ENCODE results near the gene PLEKHG1. TPM values are rescaled to one million over a fixed set of nuclear protein-coding genes. Genes with fewer than 3 reads are reported as not detected.

PLEKHG1 gene
- total RNA-seq, 1 experiment from 2014 or later = 2.7 TPM

DNA sequence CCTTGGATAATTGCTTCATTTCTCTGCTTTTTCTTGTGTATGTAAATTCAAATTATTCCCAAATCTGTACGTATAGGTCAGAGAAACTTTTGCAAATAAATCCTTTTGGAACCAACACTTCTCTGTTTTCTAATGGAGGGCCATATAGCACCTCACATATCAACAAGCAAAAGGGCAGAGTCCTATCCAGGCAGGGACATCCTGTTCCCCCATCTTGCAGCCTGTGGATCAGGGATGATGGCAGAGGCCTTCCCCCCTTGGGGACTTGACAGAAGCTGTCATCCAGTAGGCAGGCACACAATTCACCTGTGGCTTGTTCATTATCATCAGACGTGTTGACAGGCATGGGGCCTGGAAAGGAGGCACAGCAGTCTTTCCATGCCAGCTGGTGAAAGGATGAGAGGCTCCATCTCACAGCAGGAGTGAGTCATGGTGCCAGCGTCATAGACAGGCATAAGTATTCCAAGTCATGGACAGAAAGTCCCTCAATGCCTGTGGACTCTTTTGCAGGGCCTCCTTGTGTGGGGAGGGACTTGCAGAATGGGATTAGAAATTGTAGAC is 31.8 kb upstream of the PLEKHG1 start (continued):
- TF ChIP-seq, protein P1, sequence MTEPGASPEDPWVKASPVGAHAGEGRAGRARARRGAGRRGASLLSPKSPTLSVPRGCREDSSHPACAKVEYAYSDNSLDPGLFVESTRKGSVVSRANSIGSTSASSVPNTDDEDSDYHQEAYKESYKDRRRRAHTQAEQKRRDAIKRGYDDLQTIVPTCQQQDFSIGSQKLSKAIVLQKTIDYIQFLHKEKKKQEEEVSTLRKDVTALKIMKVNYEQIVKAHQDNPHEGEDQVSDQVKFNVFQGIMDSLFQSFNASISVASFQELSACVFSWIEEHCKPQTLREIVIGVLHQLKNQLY (CRISPR knock-in tag; IDR thresholded peaks at IDR 0.05) = no peak

DNA sequence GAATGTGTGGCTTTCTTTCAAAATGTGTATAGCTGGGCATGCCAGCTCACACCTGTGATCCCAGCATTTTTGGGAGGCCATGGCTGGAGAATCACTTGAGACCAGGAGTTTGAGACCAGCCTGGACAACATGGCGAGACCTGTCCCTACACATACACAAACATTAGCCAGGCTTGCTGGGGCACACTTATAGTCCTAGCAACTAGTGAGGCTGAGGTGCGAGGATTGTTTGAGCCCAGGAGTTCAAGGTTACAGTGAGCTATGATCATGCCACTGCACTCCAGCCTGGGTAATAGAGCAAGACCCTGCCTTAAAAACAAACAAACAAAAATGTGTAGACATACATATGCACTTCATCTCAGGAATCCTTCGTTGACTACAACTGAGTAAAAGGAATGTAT is 31.1 kb upstream of the PLEKHG1 start:
- Mint-ChIP-seq H3K27ac (no peak overlapping the region), H3K36me3 (no peaks in the 10 kb centered on the region), H3K27me3 (ENCODE audit: low read depth) (no peaks in the 10 kb centered on the region), H3K9me3 (0 out of 2 replicates have a peak, but pooled peaks cover 4% of the 10 kb centered on the region), H3K4me3 (no peak overlapping the region), H3K4me1 (peaks cover 4% of the 10 kb centered on the region; the same call in 1 of the 2 replicates)
- no peak for TF ChIP-seq EMX1 (CRISPR knock-in tag; IDR thresholded peaks at IDR 0.05)
- TF ChIP-seq, protein P2, sequence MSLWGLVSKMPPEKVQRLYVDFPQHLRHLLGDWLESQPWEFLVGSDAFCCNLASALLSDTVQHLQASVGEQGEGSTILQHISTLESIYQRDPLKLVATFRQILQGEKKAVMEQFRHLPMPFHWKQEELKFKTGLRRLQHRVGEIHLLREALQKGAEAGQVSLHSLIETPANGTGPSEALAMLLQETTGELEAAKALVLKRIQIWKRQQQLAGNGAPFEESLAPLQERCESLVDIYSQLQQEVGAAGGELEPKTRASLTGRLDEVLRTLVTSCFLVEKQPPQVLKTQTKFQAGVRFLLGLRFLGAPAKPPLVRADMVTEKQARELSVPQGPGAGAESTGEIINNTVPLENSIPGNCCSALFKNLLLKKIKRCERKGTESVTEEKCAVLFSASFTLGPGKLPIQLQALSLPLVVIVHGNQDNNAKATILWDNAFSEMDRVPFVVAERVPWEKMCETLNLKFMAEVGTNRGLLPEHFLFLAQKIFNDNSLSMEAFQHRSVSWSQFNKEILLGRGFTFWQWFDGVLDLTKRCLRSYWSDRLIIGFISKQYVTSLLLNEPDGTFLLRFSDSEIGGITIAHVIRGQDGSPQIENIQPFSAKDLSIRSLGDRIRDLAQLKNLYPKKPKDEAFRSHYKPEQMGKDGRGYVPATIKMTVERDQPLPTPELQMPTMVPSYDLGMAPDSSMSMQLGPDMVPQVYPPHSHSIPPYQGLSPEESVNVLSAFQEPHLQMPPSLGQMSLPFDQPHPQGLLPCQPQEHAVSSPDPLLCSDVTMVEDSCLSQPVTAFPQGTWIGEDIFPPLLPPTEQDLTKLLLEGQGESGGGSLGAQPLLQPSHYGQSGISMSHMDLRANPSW (CRISPR knock-in tag; conservative IDR thresholded peaks at IDR 0.05; ENCODE audit: low read depth) = no peak
- no peak for TF ChIP-seq TP53 (CRISPR knock-in tag; IDR thresholded peaks at IDR 0.05)
- TF ChIP-seq, protein P3, sequence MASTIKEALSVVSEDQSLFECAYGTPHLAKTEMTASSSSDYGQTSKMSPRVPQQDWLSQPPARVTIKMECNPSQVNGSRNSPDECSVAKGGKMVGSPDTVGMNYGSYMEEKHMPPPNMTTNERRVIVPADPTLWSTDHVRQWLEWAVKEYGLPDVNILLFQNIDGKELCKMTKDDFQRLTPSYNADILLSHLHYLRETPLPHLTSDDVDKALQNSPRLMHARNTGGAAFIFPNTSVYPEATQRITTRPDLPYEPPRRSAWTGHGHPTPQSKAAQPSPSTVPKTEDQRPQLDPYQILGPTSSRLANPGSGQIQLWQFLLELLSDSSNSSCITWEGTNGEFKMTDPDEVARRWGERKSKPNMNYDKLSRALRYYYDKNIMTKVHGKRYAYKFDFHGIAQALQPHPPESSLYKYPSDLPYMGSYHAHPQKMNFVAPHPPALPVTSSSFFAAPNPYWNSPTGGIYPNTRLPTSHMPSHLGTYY (CRISPR knock-in tag; IDR thresholded peaks at IDR 0.05) = no peak
- TF ChIP-seq, protein P4, sequence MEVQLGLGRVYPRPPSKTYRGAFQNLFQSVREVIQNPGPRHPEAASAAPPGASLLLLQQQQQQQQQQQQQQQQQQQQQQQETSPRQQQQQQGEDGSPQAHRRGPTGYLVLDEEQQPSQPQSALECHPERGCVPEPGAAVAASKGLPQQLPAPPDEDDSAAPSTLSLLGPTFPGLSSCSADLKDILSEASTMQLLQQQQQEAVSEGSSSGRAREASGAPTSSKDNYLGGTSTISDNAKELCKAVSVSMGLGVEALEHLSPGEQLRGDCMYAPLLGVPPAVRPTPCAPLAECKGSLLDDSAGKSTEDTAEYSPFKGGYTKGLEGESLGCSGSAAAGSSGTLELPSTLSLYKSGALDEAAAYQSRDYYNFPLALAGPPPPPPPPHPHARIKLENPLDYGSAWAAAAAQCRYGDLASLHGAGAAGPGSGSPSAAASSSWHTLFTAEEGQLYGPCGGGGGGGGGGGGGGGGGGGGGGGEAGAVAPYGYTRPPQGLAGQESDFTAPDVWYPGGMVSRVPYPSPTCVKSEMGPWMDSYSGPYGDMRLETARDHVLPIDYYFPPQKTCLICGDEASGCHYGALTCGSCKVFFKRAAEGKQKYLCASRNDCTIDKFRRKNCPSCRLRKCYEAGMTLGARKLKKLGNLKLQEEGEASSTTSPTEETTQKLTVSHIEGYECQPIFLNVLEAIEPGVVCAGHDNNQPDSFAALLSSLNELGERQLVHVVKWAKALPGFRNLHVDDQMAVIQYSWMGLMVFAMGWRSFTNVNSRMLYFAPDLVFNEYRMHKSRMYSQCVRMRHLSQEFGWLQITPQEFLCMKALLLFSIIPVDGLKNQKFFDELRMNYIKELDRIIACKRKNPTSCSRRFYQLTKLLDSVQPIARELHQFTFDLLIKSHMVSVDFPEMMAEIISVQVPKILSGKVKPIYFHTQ (CRISPR knock-in tag; IDR thresholded peaks at IDR 0.05) = no peak
- TF ChIP-seq, protein P5, sequence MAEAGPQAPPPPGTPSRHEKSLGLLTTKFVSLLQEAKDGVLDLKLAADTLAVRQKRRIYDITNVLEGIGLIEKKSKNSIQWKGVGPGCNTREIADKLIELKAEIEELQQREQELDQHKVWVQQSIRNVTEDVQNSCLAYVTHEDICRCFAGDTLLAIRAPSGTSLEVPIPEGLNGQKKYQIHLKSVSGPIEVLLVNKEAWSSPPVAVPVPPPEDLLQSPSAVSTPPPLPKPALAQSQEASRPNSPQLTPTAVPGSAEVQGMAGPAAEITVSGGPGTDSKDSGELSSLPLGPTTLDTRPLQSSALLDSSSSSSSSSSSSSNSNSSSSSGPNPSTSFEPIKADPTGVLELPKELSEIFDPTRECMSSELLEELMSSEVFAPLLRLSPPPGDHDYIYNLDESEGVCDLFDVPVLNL (CRISPR knock-in tag; IDR thresholded peaks at IDR 0.05; ENCODE audit: borderline replicate concordance, low read depth) = no peak
- TF ChIP-seq, protein P6, sequence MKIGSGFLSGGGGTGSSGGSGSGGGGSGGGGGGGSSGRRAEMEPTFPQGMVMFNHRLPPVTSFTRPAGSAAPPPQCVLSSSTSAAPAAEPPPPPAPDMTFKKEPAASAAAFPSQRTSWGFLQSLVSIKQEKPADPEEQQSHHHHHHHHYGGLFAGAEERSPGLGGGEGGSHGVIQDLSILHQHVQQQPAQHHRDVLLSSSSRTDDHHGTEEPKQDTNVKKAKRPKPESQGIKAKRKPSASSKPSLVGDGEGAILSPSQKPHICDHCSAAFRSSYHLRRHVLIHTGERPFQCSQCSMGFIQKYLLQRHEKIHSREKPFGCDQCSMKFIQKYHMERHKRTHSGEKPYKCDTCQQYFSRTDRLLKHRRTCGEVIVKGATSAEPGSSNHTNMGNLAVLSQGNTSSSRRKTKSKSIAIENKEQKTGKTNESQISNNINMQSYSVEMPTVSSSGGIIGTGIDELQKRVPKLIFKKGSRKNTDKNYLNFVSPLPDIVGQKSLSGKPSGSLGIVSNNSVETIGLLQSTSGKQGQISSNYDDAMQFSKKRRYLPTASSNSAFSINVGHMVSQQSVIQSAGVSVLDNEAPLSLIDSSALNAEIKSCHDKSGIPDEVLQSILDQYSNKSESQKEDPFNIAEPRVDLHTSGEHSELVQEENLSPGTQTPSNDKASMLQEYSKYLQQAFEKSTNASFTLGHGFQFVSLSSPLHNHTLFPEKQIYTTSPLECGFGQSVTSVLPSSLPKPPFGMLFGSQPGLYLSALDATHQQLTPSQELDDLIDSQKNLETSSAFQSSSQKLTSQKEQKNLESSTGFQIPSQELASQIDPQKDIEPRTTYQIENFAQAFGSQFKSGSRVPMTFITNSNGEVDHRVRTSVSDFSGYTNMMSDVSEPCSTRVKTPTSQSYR (CRISPR knock-in tag; IDR thresholded peaks at IDR 0.05) = no peak
- TF ChIP-seq, protein P7, sequence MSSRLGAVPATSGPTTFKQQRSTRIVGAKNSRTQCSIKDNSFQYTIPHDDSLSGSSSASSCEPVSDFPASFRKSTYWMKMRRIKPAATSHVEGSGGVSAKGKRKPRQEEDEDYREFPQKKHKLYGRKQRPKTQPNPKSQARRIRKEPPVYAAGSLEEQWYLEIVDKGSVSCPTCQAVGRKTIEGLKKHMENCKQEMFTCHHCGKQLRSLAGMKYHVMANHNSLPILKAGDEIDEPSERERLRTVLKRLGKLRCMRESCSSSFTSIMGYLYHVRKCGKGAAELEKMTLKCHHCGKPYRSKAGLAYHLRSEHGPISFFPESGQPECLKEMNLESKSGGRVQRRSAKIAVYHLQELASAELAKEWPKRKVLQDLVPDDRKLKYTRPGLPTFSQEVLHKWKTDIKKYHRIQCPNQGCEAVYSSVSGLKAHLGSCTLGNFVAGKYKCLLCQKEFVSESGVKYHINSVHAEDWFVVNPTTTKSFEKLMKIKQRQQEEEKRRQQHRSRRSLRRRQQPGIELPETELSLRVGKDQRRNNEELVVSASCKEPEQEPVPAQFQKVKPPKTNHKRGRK (CRISPR knock-in tag; IDR thresholded peaks at IDR 0.05; ENCODE audit: borderline replicate concordance) = no peak
- TF ChIP-seq FOXK1 (CRISPR knock-in tag; IDR thresholded peaks at IDR 0.05) = no peak
- no peak for TF ChIP-seq FOXJ3 (CRISPR knock-in tag; IDR thresholded peaks at IDR 0.05; ENCODE audit: borderline replicate concordance)
- no peak for TF ChIP-seq ESRRA (CRISPR knock-in tag; IDR thresholded peaks at IDR 0.05; ENCODE audit: borderline replicate concordance)
- TF ChIP-seq KAT7 (CRISPR knock-in tag; IDR thresholded peaks at IDR 0.05; ENCODE audit: borderline replicate concordance) = no peak
- TF ChIP-seq NR3C1 (CRISPR knock-in tag; conservative IDR thresholded peaks at IDR 0.05; ENCODE audit: low read depth) = no peak
- TF ChIP-seq, protein P8, sequence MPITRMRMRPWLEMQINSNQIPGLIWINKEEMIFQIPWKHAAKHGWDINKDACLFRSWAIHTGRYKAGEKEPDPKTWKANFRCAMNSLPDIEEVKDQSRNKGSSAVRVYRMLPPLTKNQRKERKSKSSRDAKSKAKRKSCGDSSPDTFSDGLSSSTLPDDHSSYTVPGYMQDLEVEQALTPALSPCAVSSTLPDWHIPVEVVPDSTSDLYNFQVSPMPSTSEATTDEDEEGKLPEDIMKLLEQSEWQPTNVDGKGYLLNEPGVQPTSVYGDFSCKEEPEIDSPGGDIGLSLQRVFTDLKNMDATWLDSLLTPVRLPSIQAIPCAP (CRISPR knock-in tag; IDR thresholded peaks at IDR 0.05) = no peak
- TF ChIP-seq CREM (CRISPR knock-in tag; IDR thresholded peaks at IDR 0.05) = no peak
- TF ChIP-seq, protein P1 (CRISPR knock-in tag; IDR thresholded peaks at IDR 0.05) = no peak
- TF ChIP-seq, protein P9, sequence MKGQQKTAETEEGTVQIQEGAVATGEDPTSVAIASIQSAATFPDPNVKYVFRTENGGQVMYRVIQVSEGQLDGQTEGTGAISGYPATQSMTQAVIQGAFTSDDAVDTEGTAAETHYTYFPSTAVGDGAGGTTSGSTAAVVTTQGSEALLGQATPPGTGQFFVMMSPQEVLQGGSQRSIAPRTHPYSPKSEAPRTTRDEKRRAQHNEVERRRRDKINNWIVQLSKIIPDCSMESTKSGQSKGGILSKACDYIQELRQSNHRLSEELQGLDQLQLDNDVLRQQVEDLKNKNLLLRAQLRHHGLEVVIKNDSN (CRISPR knock-in tag; IDR thresholded peaks at IDR 0.05) = no peak
- ATAC-seq (no peak), DNase-seq (ENCODE audit: low spot score) (no peak)
- CTCF ChIA-PET = interaction anchor here (0.6 to 1.1 kb wide), 2 partner anchors 88 to 151 kb away, joined by 3 read pairs; no protein-coding TSS in a partner anchor
- POLR2A ChIA-PET = no interaction called here

All from WTC11 (cell line).